ENCODE results near the gene TRIP13.

Gene TRIP13

DNA sequence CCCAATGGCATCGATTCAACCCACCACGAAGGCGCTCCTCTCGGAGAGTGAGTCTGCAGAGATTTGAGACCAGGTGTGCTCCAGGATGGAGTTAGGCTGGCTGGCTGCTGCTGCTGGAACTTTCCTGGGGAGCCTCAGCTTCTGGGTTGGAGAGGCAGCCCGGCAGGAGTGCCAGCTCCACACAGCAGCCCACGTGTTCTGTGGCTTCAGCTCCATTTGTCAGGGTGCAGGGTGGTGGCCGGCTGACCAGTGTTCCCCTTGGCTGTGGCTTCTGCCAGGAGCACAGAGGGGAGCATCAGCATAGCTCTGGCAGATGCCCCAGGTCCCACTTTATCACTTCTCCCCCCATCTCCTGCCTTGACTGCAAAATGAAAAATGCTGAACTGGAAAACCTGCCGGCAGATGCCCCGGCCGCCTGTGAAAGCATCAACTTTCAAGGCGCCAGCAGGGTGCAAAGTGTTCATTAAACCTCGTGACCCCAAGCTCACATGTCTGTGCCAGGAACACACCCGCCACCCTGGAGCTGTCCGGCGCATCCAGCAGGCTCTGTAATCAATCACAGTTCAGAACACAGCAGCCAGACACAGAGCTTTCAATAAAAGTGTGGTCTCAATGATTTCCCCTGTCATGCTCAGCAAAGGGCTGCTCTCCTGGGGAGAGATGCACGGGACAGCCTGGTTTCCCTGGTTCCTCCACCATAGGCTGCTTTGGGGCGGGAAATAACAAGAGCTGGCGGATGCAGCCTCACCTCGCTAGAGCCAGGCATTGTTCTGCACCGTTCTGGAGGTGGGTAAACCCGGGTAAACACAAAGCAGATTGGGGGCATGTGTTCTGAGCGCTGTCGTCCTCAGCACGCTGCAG is 53.2 kb downstream of the TRIP13 start:
- Histone ChIP-seq H3K27ac (no peak overlapping the region), H3K4me2 (no peak overlapping the region; a peak in 1 of 22 replicates), H3K27me3 (peaks cover 74 to 99% (median 92%) of the 10 kb centered on the region in 11 experiments), H4K20me1 (peaks cover 0 to 57% (median 30%) of the 10 kb centered on the region in 11 experiments; a peak in 15 of 22 replicates), H3K4me1 (peaks cover 19 to 47% (median 44%) of the 10 kb centered on the region in 10 experiments), H3K36me3 (no peaks in the 10 kb centered on the region), H3K9me3 (replicated peaks in 1 of 11) (peaks cover 7 to 12% (median 11%) of the 10 kb centered on the region in 11 experiments), H3K9ac (no peak overlapping the region), H3K4me3 (no peak overlapping the region)
- TF ChIP-seq Cebpa-rat (IDR thresholded peaks at IDR 0.05): no peak

DNA sequence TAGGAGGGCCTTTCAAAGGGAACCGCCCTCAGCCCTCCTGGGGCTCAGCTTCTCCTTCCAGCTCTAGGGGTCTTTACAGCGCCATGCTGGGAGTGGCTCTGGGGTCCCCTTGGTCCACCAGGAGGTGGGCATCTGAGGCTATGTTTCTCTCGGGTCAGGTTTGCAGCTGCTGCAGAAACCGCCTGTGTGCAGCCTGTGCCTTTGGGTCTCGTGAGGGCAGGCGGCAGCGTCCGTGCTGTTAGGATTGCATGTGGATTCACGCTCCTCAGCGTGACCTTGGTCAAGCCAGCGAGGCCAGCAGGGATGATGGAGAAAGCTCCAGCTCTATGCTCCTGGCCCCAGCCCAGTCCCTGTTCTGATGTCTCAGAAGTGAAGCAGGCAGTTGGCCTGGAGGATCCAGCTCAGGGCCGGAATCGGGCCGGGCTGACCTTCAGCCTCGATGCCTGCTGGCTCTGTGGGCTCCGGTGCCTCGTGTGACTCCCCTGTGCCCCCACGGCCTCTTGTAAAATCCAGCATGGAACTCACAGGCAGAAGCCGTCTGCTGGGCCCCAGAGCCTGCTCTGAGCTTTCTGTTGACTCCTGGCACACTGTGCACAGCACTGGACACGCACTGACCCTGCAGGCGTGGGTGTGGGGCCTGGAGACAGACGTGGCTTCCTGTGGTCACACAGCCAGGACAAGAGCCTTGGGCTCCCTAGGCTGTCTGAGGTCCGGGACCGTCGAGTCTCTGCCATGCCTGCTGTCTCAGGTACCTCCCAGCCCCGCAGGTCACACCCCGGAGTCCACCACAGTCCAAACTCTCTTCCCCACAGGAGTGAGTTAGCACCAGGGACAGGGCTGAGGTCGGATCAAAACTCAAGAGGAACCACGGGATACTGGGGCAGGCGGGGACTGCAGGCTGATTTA is 54.3 kb downstream of the TRIP13 start:
- Histone ChIP-seq H3K36me3 (no peaks in the 10 kb centered on the region), H3K4me3 (no peak overlapping the region), H4K20me1 (peaks cover 0 to 61% (median 30%) of the 10 kb centered on the region in 11 experiments; a peak in 15 of 22 replicates), H3K4me2 (peak overlapping the region in 8 of 11 experiments; percentile 62 to 85 (median 76); a peak in 16 of 22 replicates), H3K9me3 (replicated peaks in 1 of 11) (peaks cover 13 to 20% (median 18%) of the 10 kb centered on the region in 11 experiments), H3K4me1 (peaks cover 19 to 47% (median 44%) of the 10 kb centered on the region in 10 experiments), H3K27me3 (peaks cover 80 to 99% (median 97%) of the 10 kb centered on the region in 11 experiments), H3K27ac (no peak overlapping the region), H3K9ac (no peak overlapping the region)
- TF ChIP-seq Cebpa-rat (IDR thresholded peaks at IDR 0.05): no peak

DNA sequence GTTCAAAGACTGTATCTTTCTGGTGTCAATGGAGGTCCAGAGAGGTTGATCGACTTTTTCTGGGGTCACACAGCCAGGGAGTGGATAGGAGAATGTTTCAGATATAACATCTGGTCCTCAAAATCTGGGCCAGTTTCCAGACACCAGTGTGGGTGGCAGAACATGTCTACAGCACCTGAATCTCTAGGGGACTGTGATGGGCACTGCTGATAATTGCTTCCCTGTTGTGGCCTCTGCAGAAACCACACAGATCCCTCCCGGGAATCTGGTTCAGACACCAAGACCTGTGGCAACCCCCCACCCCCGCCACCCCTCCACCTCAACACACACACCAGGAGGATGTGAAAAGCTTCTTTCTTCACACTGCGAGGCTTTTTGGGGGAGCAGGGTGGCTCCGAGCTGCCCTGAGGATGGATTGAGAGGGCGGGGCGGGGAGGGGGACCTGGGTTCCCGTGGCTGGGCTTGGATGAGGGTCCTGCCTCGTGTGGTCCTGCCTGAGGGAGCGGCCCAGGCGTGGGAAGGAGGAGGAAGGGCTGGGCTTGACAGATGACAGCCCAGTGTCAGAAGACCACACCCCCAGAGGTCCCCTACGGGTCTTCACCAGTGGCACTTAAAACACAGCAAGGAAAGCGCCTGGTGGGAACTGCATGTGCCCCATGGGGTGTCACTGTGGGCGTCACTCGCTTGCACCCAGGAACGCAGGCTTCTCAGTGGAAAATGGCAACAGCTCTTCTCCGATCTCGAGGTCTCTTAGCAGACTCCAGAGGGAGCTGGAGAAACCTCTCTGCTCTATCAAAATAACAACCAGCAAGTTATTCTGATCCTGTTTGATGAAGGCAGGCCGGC is 55.2 kb downstream of the TRIP13 start:
- Histone ChIP-seq H3K27ac (no peak overlapping the region), H3K27me3 (peaks cover 83 to 100% (median 99%) of the 10 kb centered on the region in 11 experiments), H3K4me1 (peaks cover 19 to 46% (median 44%) of the 10 kb centered on the region in 10 experiments), H4K20me1 (peaks cover 0 to 70% (median 30%) of the 10 kb centered on the region in 11 experiments; a peak in 15 of 22 replicates), H3K4me3 (no peak overlapping the region), H3K9ac (0 out of 22 replicates have a peak overlapping the region, but pooled peaks of 1 of the 11 experiments have one; percentile 20), H3K4me2 (peak overlapping the region; percentile 43 to 85 (median 73)), H3K9me3 (replicated peaks in 1 of 11) (peaks cover 13 to 20% (median 18%) of the 10 kb centered on the region in 11 experiments), H3K36me3 (no peaks in the 10 kb centered on the region)
- no peak for TF ChIP-seq Cebpa-rat (IDR thresholded peaks at IDR 0.05)

DNA sequence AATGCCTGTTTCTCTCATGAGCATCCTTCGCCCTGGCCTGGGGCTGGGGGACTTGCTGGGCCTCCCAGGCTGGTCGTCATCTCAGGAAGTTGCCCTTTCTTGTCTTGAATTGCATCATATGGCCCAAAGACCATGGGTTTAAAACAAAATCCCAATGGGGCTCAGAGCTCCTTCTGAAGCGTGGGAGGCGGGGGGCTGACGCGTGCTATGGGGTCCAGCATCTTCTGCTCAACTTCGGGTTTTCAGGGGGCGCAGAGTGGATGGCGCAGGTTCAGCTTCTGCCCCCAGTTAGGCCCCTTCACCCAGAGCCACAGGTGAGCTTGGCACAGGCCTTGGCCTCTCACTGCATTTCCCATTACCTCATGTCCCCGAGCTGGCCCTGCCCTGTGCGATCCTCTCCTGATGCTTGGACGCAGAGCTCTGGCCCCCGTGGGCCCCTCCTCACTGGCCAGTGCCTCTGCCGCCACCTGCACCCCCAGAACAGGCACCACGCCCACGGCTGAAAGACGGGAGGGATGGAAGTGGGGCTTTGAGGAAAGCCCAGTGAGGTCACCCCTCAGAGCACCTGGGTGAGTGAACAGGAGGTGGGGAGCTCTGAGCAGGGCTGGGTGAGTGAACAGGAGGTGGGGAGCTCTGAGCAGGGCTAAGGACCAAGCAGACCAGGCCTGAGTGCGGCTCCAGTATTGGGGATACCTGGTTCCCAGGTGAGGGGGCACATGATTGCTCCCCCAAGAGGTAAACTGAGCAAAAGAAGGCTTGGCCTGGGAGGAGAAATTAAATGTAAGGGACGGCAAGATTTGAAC is 56.0 kb downstream of the TRIP13 start:
- H3K36me3 ChIP-seq: no peaks in the 10 kb centered on the region
- TF ChIP-seq Cebpa-rat (IDR thresholded peaks at IDR 0.05): peak in 2 of 11 experiments; percentile 45 to 61; a peak in 3 of 22 replicates
- peaks cover 17 to 43% (median 40%) of the 10 kb centered on the region in 10 experiments for H3K4me1 ChIP-seq
- no peak overlapping the region for H3K27ac ChIP-seq
- peaks cover 13 to 20% (median 18%) of the 10 kb centered on the region in 11 experiments for H3K9me3 ChIP-seq (replicated peaks in 1 of 11)
- H3K4me3 ChIP-seq: no peak overlapping the region
- 0 out of 22 replicates have a peak overlapping the region, but pooled peaks of 1 of the 11 experiments have one; percentile 20 for H3K9ac ChIP-seq
- peaks cover 0 to 78% (median 30%) of the 10 kb centered on the region in 11 experiments; a peak in 15 of 22 replicates for H4K20me1 ChIP-seq
- peak overlapping the region; percentile 43 to 85 (median 73) for H3K4me2 ChIP-seq
- peaks cover 87 to 100% (median 99%) of the 10 kb centered on the region in 11 experiments for H3K27me3 ChIP-seq

DNA sequence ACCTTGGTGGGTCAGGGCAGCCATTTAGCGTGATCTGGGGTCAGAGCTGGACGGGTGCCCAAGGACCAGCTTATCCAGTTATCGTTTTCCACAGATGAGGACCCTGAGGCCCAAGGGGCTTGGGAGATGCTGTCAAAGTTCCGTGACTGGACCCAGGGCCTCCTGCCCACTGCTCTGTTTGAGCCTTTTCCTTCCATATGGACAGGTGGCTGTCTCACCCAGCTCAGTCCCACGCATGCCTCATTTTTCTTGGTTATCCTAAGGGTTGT is 56.5 kb downstream of the TRIP13 start:
- H3K27me3 ChIP-seq: peaks cover 87 to 100% (median 99%) of the 10 kb centered on the region in 11 experiments
- TF ChIP-seq Cebpa-rat (IDR thresholded peaks at IDR 0.05): no peak
- H3K4me3 ChIP-seq: no peak overlapping the region
- H3K4me2 ChIP-seq: peak overlapping the region in 7 of 11 experiments; percentile 62 to 85 (median 77); a peak in 7 of 22 replicates
- H4K20me1 ChIP-seq: peaks cover 0 to 78% (median 28%) of the 10 kb centered on the region in 11 experiments; a peak in 15 of 22 replicates
- H3K27ac ChIP-seq: no peak overlapping the region
- peaks cover 11 to 43% (median 40%) of the 10 kb centered on the region in 10 experiments for H3K4me1 ChIP-seq
- no peaks in the 10 kb centered on the region for H3K36me3 ChIP-seq
- H3K9me3 ChIP-seq (replicated peaks in 1 of 11): peaks cover 13 to 20% (median 18%) of the 10 kb centered on the region in 11 experiments
- no peak overlapping the region for H3K9ac ChIP-seq

DNA sequence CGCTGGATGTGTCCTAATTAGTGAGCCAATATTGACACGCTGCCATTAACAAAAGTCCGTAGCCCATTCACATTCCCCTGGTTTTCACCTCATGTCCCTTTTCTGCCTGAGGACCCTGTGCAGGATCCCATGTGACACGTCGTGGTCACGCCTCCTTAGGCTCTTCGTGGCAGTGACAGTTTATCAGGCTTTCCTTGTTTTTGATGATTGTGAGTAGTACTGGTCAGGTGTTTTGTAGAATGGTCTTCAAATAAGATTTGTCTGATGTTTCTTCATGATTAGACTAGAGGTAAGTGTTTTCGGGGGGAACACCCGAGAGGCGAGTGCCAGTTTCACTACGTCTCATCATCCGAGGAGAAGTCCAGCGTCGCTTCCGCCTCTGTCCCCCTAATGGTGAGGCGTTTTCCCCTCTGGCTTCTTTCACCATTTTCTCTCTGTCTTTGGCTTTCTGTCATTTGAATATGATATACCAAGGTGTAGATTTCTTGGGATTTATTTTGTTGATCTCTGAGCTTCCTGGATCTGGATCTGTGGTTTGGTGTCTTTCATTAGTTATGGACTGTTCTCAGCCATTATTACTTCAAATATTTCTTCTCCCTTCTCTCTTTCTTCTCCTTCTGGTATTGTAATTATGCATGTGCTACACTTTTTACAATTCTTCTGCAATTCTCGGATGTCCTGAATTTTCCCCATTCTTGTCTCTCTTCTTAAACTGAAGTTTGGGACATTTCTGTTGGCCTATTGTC is 57.3 kb downstream of the TRIP13 start:
- Histone ChIP-seq H3K9ac (no peak overlapping the region), H3K9me3 (replicated peaks in 1 of 11) (peaks cover 13 to 20% (median 18%) of the 10 kb centered on the region in 11 experiments), H3K27ac (no peak overlapping the region), H3K4me2 (no peak overlapping the region), H3K4me3 (no peak overlapping the region), H3K36me3 (no peaks in the 10 kb centered on the region), H4K20me1 (peaks cover 0 to 70% (median 28%) of the 10 kb centered on the region in 11 experiments; a peak in 14 of 22 replicates), H3K27me3 (peaks cover 88 to 100% (median 99%) of the 10 kb centered on the region in 11 experiments), H3K4me1 (peaks cover 9 to 43% (median 39%) of the 10 kb centered on the region in 10 experiments)
- TF ChIP-seq Cebpa-rat (IDR thresholded peaks at IDR 0.05): no peak

Measured in BLaER1 treated with 17β-estradiol and CSF1 and Interleukin-3, amounts not matched to agents 10 nM and 100 nM (cell line).